Inflammatory macrophage treated with lipopolysaccharide for 4 hours (primary cell): ENCODE measurements around the gene RPL41.
"Not testable (repeated sequence)": the region's sequence is repeated elsewhere in the genome, so short reads cannot be mapped to it uniquely, and the experiment has no call there.

ENCODE experiments used
- DNase-seq: peaks from one replicate; pipeline ENCODE4 v3.0.0-alpha.2; 2020

Gene RPL41

DNA sequence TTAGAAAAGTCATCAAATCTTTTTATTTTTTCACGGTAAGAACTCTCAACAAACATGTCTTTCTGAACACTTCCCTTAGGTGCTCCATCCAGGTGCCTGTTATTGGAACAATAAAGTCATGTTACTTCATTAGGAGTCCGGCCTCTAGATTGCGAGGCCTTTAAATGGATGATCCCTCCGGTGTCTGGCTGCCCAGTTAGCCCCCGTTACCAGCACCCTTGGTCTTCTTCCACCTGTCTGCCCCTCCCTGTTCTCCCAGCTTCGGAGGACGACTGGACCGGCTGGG lies 12.7 kb upstream of the RPL41 start:
- no peak for DNase-seq

DNA sequence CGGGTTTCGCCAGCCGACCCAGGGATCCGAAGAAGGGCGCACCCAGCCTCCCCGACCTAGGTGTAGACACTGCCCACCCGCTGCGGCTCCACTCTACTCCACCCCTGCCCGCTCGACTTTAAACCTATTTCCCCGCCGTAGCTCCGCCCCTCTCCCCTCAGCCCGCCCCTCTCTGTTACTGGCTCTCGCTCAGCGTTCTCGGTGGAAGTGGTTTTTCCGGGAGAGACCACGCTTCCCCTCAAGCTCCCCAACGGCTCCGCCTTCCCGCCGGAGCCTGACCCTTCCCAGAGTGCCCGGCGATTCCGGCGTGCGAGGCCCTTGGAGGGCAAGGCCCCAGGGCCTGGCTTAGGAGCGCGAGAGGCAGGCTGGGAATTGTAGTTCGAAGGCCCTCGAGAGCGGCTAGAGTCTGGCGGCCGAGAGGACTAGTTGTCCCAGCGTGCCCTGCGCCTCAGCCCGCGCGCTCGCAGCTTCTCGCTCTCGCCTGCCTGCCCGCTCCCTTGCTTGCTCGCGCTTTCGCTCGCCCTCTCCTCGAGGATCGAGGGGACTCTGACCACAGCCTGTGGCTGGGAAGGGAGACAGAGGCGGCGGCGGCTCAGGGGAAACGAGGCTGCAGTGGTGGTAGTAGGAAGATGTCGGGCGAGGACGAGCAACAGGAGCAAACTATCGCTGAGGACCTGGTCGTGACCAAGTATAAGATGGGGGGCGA lies 12.2 kb upstream of the RPL41 start, which contains the start of gene PA2G4:
Gene PA2G4, plus strand, starts transcription at position 451 of the 706 bp plus-strand sequence. Its CDS starts 179 bp downstream, at position 630.
- peak; percentile 100 for DNase-seq

DNA sequence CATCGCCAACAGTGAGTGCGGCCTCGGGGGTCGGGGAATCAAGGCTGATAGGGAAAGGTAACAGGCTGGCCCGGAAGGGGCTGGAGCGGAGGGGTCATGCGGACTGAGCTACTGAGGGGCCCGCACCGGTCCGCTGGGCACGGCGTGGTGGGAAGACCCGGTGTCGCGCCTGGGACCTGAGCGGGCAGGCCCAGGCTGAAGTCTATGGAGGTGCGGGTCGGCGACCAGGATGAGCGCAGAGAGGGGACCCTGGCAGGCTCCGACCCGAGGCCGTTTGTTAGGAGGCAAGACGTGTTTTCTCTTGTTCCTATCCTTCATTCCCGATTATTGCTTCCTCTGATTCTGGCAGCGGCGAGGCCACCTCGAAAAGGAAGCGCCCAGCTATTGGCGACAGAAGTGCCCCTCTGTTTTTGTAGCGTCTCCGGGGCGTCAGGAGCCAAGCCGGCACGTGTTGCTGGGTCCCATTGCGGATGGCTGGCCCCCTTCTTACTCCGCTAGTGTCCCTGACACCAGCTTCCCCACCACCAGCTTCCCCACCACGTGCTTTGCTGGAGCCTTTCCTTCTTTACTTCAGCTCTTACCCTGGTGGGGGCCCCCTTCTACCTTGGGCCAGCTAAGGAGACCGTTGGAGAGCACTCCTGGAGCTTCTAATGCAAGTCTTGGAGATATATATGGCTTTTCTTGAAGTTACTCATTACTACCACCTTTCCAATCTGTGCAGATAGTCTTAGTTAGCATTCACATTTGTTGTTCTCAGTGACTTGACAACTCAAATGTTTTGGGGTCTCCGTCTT lies 11.4 kb upstream of the RPL41 start:
- peak; percentile 28 for DNase-seq

DNA sequence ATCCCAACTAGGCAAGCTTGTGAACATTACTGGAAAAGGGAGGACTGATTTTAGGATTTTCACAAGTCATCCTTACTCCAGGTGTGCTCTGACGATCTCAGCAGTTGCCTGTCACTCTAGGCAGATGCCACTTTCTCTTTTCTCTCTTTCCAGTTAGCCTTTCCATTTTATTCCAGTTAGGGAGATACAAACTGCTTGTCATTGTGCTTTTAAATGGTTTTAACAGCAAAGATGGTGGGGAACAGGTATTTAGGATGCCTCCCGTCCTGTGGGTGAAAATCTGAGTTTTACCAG lies 10.9 kb upstream of the RPL41 start:
- DNase-seq, result no peak

DNA sequence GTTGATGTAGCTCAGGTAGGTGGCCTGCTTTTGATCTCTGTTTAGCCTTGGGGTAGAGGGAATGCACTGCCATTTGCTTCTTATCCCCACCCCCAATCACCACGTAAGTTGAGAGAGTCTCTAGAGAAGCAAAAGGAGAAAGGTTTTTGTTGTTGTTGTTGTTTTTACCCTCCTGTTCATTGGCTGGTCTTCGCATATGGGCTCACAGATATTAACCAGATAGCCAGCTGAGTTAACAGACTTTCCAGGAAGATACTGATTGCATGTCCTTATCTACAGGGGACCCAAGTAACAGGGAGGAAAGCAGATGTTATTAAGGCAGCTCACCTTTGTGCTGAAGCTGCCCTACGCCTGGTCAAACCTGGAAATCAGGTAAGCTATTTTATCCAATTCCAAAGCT lies 9.2 kb upstream of the RPL41 start:
- DNase-seq, result no peak

DNA sequence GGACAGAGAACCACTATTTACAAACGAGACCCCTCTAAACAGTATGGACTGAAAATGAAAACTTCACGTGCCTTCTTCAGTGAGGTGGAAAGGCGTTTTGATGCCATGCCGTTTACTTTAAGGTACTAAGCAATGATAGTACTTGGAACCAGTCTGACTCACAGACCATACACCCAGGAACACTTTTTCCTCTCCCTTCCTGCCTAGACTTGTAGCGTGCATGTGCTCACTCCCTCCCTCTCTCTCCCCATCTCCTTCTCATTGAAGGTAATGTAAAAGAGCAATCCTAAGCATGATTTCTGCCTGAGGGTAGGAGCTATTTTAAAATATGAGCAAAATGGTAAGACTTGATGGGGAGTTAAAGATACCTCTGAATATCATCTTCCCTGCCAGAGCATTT lies 5.9 kb upstream of the RPL41 start:
- DNase-seq, result no peak

DNA sequence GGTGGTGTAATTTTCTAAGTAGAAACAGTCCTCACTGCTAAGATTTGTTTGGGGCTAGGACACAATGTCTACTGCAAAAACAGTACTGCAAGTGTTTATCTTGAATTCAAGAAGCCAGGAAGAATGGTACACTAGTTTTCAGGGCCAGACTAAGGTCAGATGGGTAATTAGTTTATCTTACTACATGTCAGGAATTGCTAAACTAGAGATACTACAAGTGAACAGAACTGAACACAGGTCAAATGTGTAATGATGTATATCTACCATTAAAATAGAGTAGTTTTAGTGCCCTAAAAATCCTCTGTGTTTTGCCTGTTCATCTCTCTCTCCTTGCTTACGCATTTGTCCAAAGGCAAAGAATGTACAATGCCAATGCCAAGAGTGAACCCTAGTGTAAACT lies 2.3 kb upstream of the RPL41 start:
- no peak for DNase-seq

DNA sequence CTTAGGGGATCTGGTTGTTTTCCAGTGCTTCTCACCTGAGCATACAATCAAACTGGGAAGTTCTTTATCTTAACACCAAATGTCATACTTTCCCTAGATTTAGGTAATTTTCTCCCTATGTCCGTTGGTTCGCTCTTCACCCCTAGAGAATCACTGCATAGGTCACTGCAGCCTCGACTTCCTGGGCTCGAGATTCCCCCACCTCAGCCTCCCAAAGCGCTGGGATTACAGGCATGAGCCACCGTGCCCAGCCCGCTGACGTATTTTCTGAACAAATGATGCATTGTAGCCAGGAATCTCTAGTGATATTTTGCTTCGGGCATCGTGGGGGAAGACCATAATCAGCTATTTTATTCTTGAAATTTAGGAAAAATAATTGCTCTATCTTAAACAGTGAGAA lies 1.1 kb upstream of the RPL41 start:
- DNase-seq, result no peak

DNA sequence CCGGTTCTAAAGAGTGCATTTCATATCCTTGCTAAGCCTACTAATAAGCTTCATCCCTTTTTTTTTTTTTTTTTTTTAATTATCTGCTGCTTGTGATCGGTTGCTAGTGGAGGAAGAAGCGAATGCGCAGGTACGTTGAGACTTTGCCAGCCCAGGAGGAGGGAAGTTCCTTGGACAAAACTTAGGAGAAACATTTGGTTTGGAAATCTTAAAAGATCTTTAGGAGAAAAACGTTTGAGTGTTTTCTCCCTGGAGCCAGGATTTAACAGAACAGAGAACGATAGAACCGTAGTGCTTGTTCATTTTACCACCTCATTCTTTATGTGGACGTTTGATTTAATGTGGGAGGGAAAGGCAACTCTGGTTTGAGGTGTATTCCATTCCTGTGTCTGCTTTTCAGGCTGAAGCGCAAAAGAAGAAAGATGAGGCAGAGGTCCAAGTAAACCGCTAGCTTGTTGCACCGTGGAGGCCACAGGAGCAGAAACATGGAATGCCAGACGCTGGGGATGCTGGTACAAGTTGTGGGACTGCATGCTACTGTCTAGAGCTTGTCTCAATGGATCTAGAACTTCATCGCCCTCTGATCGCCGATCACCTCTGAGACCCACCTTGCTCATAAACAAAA lies 761 bp downstream of the RPL41 start:
- not testable (repeated sequence) for DNase-seq

DNA sequence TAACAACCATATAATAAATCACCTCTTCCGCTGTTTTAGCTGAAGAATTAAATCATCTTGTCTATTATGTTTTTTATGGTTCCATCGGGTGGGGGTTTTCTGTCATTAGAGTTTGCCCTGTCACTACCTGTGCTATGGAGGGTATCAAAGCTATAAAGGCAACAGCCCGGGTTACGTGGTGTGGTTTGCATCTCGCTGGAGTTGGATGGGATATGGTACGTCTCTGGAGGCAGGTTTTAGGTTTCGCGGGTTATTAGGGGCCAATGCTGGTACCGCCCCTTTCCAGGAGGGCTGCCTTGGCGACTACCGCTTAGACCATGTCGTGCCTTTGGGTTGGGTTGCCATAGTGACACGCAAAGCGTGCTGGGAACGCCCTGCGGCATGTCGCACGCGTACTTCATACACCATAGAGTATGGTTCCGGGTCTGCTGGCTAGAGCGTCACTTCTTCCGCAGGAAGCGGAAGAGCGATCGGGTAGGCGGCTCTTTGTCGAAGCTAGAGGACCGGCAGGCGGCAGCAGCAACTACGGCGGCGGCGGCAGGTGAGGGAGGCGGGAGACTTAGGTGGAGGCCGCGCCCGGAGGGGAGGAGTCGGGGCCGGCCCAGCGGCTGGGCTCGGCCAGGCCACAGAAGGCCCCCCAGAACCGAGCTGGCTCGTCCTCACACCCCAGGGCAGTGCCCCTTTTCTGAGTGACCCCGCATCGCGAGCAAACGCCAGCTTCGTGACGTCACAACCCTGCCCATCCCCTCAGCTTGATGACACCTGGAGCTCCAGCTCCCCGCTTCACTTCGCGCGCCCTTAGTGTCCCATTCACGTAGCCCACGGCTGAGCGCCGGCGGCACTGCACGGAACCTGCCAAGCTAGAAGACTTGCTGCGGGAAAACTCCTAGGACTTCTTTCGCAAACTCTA lies 1.6 kb downstream of the RPL41 start, which contains the start of gene ZC3H10:
Gene ZC3H10, plus strand, starts transcription at position 489 of the 910 bp plus-strand sequence. CDS start 2,297 bp downstream, outside the sequence.
- DNase-seq, result peak; percentile 99

DNA sequence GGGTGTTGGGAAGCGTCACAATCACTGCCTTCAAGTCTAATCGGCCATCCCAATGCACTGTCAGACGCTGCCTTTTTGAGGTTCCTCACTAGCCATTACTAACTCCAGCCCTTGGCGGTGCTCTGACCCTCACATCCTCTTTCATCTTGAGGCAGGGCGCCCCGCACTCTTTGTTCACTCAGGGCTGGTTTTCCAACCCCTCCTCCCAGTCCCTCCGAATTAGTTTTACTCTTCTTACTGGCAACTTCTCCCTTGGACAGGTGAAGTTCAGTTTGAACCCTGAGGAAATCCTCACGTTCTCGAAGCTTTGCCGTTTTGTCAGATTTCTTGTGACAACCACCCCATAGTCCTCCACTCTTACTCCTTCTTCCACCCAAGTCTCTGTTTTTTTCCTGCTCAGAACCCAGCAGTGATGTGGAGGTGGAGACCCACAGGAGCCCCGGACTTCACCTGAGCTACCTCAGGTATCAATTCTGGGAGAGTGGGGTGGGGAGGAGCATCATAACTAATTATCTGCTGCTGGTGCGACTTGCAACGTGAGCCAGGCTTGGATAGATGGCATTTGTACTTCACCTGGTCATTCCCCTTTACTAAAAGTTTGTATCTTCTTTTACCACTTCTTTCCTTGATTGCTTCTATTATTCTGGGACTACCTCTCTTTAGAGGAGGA lies 2.4 kb downstream of the RPL41 start:
- DNase-seq, result peak; percentile 60

DNA sequence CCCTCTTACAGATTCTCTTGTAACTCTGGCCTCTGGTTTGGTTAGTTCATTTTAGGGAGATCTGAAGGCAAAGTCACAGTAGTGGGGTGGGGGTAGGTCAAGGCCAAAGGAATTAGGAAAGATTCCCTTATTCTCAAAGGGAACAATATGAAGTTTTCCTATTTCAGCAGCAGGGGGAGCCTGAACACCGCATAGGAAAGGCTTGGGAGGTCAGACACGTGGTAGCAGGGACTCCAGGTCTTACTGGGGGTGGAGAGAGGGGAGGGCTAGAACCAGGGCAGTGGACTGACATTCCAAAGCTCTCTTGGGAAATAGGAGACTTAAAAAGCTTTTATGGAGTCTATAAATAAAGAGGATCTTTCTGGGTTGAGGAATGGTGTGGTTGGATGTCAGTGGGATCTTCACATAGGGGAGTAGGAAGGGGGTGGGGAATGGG lies 2.9 kb downstream of the RPL41 start:
- DNase-seq, result peak; percentile 79

DNA sequence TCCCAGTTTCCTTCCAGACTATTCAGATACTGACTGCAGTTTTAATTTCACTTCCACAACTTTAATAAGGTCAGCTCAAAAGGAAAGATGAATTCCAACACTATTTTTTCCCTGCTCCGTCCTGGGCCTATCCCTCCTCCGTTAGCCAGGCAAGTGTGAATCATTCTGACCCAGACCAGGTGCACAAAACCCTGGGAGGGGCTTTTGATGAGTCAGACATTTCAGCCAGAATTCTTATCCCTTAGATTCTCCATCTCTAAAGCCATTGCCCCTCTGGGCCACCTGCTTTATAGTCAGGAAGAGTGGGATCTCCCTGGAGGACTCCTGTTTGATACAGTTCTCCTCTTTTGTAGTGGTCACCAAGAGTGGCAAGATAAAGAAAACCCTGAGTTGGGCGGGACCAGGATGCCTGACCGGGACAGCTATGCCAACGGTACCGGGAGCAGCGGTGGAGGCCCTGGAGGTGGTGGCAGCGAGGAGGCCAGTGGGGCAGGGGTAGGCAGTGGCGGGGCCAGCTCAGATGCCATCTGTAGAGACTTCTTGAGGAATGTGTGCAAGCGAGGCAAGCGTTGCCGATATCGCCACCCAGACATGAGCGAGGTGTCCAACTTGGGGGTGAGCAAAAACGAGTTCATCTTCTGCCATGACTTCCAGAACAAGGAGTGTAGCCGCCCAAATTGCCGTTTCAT lies 3.9 kb downstream of the RPL41 start:
- DNase-seq, result no peak

DNA sequence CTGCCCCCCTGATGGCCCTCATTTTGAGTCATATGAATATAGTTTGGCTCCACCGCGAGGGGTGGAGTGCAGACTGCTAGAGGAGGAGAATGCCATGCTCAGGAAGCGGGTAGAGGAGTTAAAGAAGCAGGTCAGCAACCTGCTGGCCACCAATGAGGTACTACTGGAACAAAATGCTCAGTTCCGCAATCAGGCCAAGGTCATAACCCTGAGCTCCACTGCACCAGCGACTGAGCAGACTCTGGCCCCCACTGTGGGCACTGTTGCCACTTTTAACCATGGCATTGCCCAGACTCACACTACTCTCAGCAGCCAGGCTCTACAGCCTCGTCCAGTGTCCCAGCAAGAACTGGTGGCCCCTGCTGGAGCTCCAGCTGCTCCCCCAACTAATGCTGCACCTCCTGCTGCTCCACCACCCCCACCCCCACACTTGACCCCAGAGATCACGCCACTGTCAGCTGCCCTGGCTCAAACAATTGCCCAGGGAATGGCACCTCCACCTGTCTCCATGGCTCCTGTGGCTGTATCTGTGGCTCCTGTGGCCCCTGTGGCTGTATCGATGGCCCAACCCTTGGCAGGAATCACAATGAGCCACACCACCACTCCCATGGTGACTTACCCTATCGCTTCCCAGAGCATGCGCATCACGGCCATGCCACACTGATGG lies 4.9 kb downstream of the RPL41 start:
- no peak for DNase-seq

DNA sequence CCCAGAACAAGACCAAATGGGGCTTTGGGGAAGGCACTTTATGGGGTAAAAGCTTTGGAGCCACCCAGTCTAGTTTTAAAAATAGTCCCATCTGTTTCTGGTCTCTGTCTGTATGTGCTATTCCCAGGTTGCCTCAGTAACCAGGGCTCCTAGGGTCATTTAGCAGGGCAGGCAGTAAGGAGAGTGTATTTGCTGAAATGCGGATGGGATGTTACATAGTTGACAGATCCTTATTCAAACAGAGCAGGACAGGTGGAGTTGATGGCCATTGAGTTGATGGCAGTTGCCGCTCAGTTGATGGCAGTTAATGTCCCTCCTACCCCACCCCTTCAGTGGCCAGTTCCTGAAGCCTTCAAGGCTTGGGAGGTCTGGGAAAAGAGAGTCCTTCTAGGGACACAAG lies 6.2 kb downstream of the RPL41 start:
- no peak for DNase-seq

DNA sequence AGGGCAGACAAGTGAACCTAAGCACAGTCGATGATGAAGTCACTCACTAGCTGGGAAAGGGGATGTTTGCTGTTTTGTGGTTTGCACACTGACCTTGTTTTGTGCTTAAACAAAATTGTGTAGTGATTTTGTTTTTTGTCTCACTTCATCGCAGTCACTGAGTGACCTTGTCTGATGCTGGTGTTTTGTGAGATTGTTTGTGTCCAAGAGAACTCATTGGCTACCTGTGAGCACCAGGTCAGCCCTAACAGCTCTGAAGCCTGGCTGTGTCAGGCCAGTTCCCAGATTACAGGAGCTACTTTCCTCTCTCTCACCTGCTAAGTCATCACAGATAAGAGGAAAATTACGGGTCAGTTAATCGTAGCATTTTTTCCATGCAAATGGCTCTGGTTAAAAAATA lies 7.7 kb downstream of the RPL41 start:
- peak; percentile 14 for DNase-seq

DNA sequence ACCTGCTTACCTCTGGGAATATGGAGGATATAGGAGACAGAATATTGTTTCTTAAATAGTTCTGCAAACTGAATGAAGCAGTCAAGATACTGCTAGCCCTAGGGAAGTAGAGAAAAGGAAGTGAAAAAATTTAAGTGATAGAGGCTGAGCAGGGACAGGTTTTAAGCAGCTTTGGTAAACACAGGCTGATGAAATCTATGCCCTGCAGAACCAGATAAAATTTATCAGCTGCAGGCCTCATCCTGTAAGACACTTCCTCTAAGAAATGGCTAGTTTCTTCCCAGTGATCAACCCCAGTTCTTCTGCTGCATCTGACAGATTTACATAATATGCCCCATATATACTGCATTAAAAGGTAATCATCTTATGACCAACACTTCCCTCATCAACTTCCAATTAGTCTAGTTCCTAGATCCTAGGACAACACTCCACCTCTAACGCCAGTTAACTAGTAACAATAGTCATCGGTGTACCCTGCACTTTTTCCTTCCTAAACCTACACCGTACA lies 10.4 kb downstream of the RPL41 start:
- DNase-seq, result peak; percentile 70

DNA sequence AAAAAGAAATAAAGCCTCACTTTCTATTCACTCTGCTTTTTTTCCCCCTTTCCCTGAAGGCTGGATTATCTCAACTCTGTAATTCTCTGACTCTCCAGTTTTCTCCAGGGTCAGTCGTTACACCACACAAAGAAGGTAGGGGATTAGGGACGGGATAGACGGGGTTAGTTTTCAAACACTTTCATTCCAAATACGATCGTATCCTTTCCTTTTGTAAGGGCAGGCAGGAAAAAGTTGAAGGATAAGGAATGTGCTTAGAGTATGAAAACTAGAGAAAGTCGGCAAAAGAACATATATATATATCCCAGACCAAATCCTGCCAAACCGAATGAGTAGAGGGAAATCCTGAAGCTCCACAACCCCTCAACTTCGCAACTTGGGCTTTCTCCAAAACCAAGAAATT lies 11.1 kb downstream of the RPL41 start:
- DNase-seq, result no peak

DNA sequence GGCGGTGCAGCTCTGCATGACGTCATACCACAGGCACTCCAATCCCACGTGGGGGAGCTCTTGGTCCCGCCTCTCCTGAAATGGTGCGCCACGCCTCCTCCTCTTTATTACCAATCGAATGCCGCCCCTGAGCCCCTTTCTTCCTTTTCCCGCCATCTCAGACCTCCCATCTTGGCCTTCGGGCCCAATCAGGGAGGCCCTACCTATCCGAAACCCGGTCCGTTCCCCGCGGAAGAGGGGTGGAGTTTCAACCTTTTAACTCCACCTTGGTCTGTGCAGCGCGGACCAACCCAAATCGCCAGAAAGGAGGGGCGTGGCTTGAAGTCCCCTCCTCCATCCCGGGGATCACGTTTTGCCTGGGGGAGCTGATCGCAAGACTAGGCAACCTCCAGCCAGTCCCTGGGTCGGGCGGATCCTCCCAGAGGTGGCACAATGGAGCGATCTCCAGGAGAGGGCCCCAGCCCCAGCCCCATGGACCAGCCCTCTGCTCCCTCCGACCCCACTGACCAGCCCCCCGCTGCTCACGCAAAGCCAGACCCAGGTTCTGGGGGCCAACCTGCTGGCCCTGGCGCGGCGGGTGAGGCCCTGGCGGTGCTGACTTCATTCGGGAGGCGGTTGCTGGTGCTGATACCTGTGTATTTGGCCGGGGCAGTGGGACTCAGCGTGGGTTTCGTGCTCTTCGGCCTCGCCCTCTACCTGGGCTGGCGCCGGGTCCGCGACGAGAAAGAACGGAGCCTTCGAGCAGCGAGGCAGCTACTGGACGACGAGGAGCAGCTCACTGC lies 11.6 kb downstream of the RPL41 start, which contains the start of gene ESYT1:
Gene ESYT1, plus strand, starts transcription at position 380 of the 782 bp plus-strand sequence. Its CDS starts 53 bp downstream, at position 433.
- peak; percentile 100 for DNase-seq

DNA sequence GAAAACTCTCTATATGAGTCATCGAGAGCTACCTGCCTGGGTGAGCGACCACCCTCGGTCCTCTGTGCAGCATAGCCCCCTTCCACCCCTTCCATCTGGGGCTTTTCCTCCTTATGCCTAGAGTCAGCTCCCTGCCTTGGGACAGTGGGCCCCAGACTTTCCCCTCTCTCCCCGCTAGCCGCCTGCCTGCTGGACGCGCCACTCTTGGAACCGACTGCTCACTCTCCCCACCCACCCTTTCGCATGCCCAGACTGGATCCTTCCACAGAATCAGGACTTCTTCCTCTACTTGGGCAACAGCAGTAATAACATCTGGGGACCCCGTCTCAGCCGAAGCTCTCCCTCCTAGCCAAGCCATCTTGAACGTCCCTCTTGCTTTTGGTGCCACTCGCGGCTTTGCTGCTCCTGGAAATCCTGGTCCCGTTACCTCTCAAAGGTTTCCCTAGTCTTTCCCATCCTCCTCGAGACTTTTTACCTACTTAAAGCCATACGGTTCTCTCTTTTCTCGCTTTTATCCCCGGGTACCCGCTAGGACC lies 12.3 kb downstream of the RPL41 start:
- DNase-seq, result peak; percentile 17
